Stimulated activated CD8-positive, alpha-beta memory T cell treated with anti-CD3 and anti-CD28 coated beads, Interleukin-12 subunit alpha, Interleukin-12 subunit beta, amount 100 ng/mL, for 24 hours (primary cell): ENCODE data around the gene CLEC2B.

Source experiments
- DNase-seq: peaks from one replicate; pipeline ENCODE4 v3.0.0-alpha.2; 2020; ENCODE audit errors: extremely low read depth

Gene CLEC2B

DNA sequence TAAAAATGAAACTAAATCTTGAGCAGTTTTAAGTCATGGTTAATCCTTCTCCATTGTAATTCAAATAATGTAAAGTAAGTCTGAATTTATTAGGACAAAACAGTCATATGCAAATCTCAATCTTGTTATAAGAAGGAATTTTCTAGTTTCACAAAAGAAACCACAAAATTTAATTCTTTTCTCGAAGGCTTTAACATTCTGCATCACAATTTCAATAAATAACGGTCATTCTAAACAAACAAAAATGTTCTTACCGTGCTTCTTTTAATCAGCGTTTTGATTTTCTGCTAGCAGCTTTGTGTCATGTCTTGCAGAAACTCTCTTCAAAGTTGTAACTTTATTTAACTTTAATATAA, 225 bp downstream of the CLEC2B start:
- DNase-seq, result no peak

DNA sequence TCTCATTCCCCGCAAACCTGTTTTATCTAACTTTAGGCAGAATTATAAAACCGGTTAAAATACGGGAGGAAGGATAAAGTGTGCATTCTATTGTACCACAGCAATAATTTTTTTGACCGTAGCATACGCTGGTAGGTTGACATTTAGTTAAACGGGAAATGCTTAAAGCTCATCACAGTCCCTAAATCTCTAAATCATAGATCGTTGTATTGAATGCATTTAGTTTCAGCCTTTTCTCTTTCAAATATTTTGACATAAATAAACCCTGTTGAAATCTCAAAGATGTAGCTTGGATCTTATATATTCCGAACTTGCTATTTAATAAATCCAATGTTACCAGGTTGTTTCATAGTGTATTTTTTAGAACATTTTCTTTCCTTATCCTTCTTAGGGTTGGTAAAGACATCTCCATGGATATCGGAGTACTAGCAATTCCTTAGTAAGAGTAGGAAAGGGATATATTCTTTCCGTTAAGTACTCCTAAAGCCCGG, 798 bp downstream of the CLEC2B start:
- no peak for DNase-seq

DNA sequence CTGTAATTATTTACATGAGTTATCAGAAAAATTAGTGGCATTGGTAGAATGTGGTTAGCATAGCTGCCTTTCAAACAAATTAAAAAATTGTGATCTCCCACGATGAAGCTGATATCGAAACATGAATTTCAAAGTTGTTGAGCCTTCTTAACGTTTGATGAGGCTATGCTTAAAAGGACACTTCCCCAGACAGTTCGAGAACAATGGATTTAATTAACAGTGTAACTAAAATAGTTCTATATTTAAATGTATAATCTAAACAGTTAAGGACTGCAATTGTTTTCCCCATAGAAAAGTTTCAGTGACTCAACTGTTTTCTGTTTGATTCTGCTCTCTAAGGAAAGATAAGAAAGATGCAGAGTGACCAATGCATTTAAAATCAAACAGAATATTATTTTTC, 1.6 kb downstream of the CLEC2B start:
- DNase-seq, result no peak

DNA sequence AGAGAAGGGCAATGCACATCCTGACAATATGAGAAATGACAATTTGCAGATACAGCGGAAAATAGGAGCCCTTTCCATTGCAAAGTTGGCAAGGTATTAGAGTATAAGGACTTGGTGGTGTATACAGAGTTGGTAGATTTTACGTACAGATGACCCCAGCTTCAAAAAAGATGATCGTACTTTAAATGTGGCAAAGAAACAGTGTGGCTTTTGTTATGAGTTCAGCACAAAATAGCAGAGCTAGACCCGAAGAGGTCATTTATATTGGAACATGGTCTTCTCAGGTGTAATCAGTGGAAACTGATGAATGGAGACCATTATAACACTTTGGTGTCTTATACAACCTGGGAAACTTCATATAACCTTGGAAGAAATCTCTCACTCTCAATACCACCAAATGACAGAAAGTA, 2.3 kb downstream of the CLEC2B start:
- no peak for DNase-seq

DNA sequence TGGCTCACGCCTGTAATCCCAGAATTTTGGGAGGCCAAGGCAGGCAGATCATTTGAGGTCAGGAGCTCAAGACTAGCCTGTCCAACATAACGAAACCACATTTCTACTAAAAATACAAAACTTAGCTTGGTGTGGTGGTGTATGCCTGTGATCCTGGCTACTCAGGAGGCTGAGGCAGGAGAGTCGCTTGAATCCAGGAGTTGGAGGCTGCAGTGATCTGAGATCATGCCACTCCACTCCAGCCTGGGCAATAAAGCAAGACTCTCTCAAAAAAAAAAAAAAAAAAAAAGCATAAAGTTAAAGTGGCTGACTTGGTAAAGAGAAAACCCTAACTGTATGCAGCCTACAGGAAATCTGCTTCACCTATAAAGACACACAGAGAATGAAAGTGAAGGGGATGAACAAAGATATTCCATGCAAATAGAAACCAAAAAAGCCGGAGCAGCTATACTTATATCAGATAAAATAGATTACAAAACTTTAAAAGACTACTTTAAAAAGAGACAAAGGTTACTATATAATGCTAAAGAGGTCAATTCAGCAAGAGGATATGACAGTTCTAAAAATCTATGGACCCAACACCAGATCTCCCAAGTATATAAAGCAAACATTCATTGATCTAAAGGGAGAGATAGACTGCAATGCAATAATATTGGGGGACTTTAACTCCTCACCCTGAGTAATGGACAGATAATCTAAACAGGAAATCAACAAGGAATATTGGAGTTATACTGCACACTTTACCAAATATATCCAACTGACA, 4.1 kb downstream of the CLEC2B start:
- DNase-seq, result no peak

DNA sequence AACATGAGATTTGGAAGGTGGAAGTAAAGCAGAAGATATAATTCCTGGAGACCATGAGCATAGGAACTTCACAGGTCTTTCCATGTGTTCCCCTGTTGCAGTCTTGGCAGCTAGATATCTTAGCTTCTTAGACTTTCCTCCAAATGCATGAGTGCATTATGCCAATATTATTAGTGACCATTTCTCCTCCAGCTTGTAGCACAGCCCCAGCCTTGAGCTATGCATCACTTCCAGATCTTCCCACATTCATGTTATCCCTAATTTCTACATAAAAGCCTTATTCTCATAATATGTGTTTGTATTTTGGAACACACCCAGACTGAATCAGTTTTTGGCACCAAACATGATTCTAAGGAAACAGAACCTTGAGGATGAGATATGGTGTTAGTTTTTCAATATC, 11.0 kb downstream of the CLEC2B start:
- DNase-seq, result no peak

DNA sequence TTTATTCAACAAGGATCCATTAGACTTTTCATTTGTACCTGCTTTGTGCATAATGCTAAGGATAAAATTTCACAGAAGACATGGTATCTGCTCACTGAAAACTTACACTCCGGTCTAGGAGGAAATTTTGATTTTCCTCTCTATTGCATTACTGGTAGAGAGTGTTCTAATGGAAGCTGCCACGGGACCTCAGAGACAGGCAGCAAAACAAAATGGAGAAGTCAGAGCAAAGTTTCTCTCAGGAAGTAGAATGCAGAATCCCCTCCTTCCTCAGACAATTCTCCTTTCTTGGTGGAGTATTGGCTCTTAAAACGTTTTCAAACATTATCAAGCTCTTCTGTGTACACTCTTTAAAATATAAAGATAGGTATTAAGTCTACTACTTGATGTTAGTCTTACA, 12.3 kb downstream of the CLEC2B start:
- DNase-seq, result no peak

DNA sequence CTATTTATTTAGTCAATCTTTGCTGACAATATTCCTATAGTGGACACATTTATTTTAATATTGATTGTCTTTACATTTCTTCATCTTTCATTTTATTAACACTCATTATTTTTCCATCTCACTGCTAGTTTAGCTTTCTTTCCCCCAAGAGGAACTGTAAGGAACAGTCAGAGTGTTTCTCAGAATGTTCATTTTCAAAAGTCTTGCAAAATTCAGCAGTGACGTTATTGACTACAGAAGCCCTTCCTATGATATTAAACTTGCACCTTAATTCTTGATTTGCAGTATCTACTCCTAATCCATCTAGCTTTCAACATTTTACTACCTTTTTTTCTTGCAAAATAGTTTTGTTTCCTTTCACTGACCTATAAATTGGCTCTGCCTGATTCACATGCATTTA, 13.0 kb downstream of the CLEC2B start:
- DNase-seq, result no peak

DNA sequence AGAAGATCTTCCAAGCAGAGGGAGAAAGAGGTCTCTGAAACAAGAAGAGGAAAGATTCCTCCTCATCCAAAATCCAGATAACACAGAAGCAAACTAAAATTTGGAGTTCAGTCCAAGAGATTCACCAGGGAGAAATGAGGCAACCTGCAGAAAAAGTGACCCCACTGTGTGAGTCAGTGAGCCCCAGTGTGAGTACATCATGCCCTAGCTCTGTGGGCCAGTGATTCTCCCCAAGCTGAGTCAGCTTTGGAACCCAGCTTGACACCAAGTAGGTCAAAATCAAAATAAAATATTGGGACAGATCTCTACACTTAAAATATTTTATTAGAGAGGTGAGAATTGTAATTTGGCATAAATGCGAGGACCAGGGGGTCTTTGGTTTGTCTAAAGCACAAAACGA, 17.2 kb downstream of the CLEC2B start:
- DNase-seq, result no peak

DNA sequence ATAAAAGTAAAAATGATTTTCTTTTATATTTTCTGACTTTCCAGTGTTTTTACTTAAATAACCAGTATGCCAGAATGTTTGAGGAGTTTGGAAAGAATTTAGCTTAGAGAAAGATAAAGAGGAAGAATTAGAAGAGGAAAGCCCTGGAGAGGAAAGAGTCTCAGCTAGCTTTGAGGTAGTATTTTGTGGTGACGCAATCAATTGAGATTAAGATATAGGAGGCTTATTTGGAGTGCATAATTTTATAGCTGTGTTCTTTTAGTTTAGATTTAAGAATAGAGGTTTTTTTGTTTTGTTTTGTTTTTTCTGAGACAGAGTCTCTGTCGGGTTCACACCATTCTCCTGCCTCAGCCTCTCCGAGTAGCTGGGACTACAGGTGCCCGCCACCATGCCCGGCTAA, 18.1 kb downstream of the CLEC2B start:
- no peak for DNase-seq

DNA sequence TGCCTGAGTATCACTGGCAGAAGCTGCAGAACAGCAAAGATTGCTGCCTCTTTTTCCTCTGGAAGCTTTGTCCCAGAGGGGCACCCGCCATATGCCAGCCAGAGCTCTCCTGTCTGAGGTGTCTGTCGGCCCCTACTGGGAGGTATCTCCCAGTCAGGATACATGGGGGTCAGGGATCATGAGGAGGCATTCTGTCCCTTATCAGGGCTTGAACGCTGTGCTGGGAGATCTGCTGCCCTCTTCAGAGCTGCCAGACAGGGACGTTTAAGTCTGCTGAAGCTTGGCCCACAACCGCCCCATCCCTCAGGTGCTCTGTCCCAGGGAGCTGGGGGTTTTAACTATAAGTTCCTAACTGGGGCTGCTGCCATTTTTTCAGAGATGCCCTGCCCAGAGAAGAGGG, 20.3 kb downstream of the CLEC2B start:
- DNase-seq, result no peak

DNA sequence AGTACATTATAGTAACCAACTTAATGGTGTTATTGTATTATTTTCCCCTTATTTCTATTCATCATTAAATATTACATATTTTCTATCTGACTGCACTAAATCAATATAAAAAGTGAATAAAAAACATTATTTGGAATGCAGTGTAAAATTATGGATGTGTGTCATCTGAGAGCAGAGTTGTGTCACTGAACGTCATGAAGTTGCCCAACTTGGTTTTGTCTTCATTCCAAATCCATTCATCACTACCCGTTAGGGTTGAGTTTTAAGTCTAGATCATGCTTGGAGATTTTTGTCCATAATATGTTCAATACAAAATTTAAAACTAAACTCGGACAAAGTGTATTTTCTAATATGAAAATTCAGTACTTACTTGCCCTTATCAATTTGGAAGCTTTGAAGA, 25.7 kb downstream of the CLEC2B start:
- no peak for DNase-seq

DNA sequence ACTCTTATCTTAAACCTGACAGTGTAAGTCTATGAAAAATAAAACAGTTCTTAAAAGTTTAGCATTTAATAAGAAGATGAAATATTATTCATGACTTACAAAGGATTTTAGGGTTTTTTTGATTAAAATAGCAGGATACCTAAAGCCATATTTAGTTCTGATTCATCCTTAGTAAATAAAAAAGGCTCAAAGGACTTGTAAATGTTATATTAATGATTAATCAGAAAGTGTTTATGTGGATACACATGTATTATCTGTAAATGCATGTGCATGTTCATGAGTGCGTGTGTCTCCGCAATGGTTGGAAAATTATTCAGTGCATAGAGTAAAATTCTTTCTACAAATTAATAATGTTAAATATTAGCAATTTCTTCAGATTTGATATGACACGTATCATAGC, 37.4 kb downstream of the CLEC2B start:
- DNase-seq, result no peak

DNA sequence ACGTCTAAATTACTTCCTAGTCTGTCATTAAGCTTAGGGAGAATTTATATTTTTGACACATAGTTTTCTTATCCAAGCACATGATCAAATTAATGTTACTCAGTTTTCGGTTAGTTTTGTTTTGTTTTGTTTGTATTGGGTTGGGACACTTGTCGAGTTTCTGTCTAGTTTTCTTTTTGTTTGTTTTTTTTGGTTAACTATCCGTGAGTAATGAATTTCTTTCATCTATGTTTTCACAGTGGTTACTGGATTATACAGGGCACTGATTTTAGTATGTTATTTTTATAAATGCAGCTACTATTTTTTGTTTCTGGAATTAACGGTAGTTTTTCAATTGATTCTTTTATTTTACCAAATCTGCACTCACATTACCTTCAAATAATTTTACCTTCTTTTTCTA, 39.2 kb downstream of the CLEC2B start:
- no peak for DNase-seq

DNA sequence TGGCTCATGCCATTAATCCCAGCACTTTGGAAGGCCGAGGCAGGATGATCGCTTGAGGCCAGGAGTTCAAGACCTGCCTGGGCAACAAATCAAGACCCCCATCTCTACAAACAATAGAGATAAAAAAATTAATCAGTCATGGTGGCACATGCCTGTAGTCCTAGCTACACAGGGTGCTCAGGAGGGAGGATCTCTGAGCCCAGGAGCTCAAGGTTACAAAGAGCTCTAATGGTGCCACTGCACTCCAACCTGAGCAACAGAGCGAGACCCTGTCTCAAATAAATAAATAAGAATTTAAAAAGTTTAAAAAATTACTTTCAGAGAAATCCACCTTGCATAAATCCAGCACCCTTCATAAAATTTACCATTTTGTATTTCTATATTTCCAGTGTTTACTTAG, 39.7 kb downstream of the CLEC2B start:
- no peak for DNase-seq

DNA sequence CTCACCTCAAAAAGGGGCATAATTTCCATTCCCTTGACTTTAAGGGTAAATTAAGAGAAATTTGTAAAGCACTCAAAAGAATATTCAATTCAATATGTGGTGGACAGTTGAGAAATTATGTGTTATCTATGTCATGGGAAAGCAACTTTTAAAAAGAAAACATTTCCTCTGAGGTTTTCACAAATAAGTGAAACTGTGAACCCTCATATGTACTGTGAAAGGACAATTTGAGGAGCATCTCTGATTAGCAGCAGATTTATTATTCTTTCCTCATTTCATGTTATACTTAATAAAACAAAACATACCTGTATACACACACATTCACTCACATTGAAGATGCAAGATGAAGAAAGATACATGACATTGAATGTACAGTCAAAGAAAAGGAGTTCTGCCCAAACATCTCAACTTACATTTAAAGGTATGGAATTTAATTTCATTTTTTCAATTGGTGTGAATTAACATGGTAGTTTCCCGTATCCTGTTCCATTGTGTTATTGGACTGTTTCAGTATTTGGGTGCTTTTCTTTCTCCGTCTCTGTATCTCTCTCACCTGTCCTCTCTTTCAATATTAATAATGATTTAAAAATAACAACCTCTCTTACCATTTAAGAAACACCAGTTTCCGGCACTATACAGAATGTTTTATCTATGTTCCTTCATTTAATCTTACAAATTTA, 41.8 kb downstream of the CLEC2B start, which contains the start of gene KLRF1:
Gene KLRF1, plus strand, starts transcription at position 273 of the 680 bp plus-strand sequence. Its CDS starts 64 bp downstream, at position 337.
- no peak for DNase-seq

DNA sequence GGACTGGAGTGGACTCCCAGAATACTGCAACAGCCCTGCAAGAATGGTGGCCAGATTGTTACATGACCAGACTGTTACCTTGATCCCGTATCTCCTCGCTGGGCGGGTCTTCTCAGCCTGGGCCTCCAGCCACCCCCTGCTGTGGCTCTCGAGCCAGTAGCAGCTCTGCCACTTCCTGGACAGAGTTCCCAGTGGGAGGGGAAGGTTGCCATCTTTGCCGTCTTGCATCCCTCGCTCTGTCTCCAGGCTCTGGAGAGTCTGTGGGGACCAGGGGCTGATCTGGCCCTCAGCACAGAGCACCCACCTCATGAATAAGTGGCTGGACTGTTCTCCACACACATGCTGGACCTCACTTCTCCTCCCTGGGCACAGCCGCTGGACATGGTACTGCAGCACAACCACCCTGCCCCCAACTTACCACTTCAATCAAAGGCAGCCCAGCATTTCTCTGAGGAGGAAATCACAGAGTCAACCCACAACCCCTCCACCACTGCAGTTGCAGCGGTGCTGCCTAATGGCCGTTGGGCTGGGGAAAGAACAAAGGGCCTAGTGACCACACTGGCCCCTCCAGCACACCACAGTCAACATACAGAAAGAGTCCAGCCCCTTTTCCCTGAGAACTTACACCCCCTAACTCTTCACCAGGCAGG, 48.7 kb downstream of the CLEC2B start:
- DNase-seq, result no peak

DNA sequence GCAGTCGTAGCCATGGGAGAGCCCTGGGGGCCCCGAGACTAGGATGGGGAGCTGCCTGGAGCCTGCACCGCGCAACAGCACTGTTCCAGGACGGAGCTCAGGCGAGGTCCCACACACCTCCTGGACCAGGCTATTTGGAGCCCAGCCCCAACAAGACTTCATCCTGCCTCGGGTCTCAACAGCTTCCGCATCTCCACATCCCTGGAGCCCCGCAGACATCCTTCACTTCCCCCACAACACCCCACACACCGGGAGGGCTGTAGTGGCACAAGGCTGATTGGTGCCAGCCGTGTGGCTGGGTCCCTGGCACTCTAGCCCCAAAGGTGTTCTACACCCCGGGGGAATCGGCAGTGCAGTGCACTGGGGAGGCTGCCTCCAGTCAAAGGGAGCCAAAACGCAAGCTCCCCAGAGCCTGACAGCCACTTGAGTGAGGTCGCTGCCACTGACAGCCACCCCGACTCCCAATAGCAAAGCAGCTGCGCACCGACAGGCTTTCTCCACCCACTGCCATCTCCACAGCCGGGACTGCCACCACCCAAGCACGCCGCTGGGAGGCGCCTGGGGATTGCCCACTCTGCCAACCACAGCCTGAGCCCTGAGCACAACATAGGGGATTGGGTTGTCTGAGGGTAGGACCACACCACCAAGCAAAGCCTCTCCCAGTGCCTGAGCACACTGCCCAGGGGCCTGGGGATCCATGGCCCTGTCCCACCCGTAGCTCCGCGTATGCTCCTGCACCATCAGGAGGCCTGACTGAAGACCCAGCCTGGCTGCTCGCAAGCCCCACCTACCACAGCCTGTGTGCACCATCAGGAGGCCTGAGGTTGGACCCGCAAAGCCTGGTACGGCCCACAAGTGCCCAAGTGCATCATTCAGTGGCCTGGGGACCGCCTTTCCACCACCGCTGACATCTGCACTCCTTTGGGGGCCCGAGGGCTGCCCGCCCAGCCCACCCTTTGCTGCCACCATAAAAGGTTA, 55.0 kb downstream of the CLEC2B start:
- peak; percentile 80 for DNase-seq

DNA sequence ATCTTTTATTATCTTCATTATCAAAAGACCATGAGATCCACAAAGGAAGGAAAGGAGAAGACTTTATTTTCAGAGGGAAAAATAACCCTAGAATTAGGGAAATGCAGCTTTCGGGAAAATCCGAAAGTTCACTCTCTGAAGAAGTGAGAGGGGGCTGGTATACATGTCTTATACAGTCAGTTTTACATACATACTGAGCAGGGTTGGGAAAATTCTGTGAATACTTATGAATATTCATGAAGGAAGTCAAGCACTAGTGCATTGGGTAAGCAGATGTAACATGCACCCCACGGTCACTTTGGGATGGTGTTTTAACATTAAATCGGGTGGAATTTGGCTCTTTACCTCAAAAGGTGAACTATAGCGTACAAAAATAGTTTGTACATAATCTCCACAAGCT, 57.5 kb downstream of the CLEC2B start:
- DNase-seq, result no peak

DNA sequence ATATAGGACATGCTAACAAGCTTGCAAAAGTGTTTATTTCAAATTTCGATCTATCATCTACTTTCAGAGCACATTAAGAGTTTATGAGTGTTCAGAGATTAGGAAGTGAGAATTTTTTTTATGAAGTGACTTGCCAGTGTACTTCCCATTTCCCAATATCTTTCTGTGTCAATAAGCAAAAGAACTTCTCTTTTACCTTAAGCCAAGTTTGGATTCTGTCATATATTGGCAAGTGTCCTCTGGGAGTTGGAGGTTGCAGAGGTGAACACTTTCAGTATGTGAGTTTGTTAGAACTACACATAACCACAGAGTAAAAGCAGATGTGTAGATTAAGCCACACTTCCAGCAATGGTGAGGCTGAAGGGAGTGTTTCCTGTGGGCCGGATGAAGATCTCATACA, 58.5 kb downstream of the CLEC2B start:
- no peak for DNase-seq

DNA sequence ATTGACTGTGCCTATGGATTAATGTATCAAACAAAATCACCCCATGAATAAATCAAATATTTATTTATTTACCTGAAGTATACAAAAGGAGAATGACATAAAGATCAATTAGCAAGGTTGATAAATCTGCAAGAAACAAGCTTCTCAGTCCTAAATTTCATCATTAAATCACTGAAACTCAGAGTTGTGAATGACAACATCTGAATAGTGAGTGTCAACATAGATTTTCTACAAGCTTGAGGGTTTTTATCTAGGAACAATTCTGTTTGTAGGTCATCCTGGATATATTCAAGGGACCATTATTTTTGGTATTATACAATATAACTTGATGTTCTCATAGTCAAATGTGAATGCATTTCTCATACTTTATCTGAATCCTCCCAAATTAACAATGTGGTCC, 59.3 kb downstream of the CLEC2B start:
- DNase-seq, result no peak

DNA sequence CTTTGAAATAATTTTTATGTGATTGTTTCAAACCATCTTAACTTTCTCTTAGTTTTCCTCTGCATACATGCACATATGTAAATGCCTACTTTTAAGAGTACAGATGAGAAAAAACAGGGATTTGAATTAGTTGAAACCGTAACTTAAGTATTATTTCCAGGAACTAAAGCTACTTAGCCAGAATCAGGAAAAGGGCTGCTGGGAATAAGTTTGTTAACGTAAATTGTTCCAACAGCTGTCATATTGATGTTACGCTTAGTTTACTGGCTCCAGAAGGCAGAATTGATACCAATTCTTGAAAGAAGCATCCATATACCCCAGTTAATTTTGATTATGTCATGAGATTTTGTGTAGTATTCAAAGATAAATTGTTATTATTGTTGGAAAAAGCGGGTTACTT, 59.8 kb downstream of the CLEC2B start:
- no peak for DNase-seq
